Measurements from ENCODE around the gene EPPIN.

Gene EPPIN

DNA sequence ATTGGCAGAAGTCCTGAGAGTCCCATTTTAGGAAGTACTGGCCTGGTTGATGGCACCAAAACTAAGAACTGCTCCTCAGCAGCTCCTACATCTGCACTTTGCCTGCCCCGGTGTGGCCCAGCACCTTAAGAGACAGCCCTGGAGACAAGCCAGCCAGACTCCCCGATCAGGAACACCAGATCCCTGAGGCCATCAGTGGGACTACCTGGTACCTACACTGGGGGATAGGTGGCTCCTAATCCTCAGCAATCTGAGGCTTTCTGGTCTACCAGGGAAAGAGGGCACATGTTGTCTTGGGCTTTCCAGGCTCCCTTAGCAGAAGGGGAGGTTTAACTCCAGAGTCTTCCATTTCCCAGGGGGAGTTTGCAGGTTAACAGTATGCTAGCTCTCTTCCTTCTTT is 7.8 kb downstream of the EPPIN start, which contains the start of gene WFDC6:
TSS of gene WFDC6 (minus strand) at position 101 of the 400 bp plus-strand sequence. CDS start at position 26, 75 bp downstream.
- Histone ChIP-seq H3K4me1 (ENCODE audit: control insufficient read depth, insufficient read depth, low read length, unreplicated experiment) (no peaks in the 10 kb centered on the region), H3K27ac (ENCODE audit: low read depth, low read length) (no peak within 1 kb of the TSS), H3K79me2 (ENCODE audit: control insufficient read depth, insufficient read depth, low read length, unreplicated experiment) (no peaks in the 10 kb centered on the region), H3K4me3 (ENCODE audit: low read depth, low read length) (no peak within 1 kb of the TSS), H3K27me3 (ENCODE audit: insufficient read depth, low read length) (peaks cover 89% of the 10 kb centered on the region), H2AFZ (ENCODE audit: low read length, unreplicated experiment) (no peak within 1 kb of the TSS), H3K36me3 (ENCODE audit: insufficient read depth, low read length) (no peaks in the 10 kb centered on the region)

DNA sequence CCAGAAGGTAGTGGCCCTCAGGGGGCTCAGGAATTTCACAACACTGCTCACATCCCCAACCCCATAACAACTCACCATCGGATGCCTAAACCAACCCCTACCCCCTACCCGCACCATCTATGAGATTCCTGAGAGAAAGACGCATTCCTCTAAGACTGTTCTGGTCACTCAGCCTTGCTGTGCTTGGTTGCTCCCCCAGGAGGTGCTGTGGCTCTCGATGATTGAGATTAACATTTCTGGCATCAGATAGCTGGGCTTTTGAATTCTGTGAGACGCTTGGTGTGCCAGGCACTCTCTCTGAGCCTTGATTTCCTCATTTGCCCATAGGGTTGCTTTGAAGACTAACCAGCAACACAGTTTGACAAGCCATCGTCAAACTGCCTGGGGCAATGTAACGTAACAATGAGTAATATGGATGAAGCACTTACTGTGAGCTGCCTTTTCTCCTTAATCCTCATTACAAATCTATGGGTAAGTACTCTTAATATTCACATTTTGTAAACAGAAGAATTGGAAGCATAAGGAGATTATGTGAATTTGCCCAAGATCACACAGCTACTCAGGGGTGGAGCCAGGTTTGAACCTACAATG is 8.9 kb downstream of the EPPIN start:
- Histone ChIP-seq H3K27me3 (ENCODE audit: insufficient read depth, low read length) (peaks cover 86% of the 10 kb centered on the region), H3K36me3 (ENCODE audit: insufficient read depth, low read length) (no peaks in the 10 kb centered on the region), H3K27ac (ENCODE audit: low read depth, low read length) (no peak overlapping the region), H3K4me1 (ENCODE audit: control insufficient read depth, insufficient read depth, low read length, unreplicated experiment) (no peaks in the 10 kb centered on the region), H2AFZ (ENCODE audit: low read length, unreplicated experiment) (no peak overlapping the region), H3K79me2 (ENCODE audit: control insufficient read depth, insufficient read depth, low read length, unreplicated experiment) (no peaks in the 10 kb centered on the region), H3K4me3 (ENCODE audit: low read depth, low read length) (no peak overlapping the region)

DNA sequence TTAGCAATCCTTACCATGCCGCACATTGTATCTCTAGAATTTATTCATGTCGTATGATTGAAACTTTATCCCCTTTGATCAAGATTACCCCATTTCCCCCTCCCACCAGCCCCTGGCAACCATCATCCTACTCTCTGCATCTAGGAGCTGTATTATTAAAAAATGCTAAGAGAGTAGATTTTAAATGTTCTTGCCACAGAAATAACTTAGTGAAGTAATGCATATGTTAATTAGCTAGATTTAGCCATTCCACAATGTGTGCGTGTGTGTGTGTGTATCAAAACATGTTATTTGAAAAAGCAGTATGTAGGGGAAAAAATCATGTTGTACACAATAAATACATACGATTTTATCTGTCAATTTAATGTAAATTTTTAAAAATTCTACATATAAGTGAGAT is 19.9 kb downstream of the EPPIN start:
- Histone ChIP-seq H3K27ac (ENCODE audit: low read depth, low read length) (no peak overlapping the region), H3K79me2 (ENCODE audit: control insufficient read depth, insufficient read depth, low read length, unreplicated experiment) (no peaks in the 10 kb centered on the region), H3K36me3 (ENCODE audit: insufficient read depth, low read length) (no peaks in the 10 kb centered on the region), H3K4me1 (ENCODE audit: control insufficient read depth, insufficient read depth, low read length, unreplicated experiment) (no peaks in the 10 kb centered on the region), H3K27me3 (ENCODE audit: insufficient read depth, low read length) (peaks cover 59% of the 10 kb centered on the region), H3K4me3 (ENCODE audit: low read depth, low read length) (no peak overlapping the region), H2AFZ (ENCODE audit: low read length, unreplicated experiment) (no peak overlapping the region)

DNA sequence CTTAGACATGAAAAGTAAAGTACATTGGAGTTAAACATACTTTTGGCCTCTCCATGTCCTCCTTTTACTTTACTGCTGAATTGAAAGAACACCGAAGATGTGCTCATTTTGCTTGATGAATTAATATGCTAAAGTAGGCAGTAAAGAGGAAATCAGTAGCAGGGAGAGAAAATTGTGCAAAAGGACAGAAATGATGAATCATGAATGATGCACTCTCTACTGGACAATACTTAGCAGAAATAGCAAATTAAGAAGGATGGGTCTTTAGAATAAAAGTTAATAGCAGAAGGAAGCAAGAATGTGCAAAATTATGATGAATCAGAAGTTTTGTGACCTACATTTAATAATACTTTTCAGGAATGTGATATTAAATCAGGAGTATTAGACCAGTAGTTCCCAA is 23.4 kb downstream of the EPPIN start:
- no peaks in the 10 kb centered on the region for H3K36me3 ChIP-seq (ENCODE audit: insufficient read depth, low read length)
- H3K79me2 ChIP-seq (ENCODE audit: control insufficient read depth, insufficient read depth, low read length, unreplicated experiment) = no peaks in the 10 kb centered on the region
- no peak overlapping the region for H3K27ac ChIP-seq (ENCODE audit: low read depth, low read length)
- H3K27me3 ChIP-seq (ENCODE audit: insufficient read depth, low read length) = peaks cover 57% of the 10 kb centered on the region
- no peak overlapping the region for H2AFZ ChIP-seq (ENCODE audit: low read length, unreplicated experiment)
- no peaks in the 10 kb centered on the region for H3K4me1 ChIP-seq (ENCODE audit: control insufficient read depth, insufficient read depth, low read length, unreplicated experiment)
- H3K4me3 ChIP-seq (ENCODE audit: low read depth, low read length) = no peak overlapping the region

DNA sequence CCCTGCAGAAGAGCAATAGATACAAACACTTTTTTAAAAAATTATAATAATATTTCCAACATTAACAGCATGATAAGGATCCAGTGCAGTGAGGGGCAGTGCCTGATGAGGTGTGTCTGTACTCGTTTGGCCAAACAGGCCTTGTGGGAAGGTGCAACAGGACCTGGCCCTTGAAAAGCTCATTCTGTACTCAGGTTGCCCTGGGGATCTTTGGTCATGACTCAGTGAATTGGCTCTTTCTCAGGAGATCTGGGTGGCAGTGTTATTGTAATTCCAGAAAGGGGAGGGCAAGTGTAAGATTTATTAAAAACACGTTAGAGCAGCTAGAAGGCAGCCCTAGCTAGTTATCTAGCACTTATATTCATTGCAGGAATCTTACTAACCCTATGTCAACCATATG is 28.9 kb downstream of the EPPIN start:
- no peaks in the 10 kb centered on the region for H3K79me2 ChIP-seq (ENCODE audit: control insufficient read depth, insufficient read depth, low read length, unreplicated experiment)
- no peak overlapping the region for H2AFZ ChIP-seq (ENCODE audit: low read length, unreplicated experiment)
- no peaks in the 10 kb centered on the region for H3K4me1 ChIP-seq (ENCODE audit: control insufficient read depth, insufficient read depth, low read length, unreplicated experiment)
- H3K4me3 ChIP-seq (ENCODE audit: low read depth, low read length) = no peak overlapping the region
- no peaks in the 10 kb centered on the region for H3K36me3 ChIP-seq (ENCODE audit: insufficient read depth, low read length)
- H3K27me3 ChIP-seq (ENCODE audit: insufficient read depth, low read length) = peaks cover 57% of the 10 kb centered on the region
- H3K27ac ChIP-seq (ENCODE audit: low read depth, low read length) = no peak overlapping the region

DNA sequence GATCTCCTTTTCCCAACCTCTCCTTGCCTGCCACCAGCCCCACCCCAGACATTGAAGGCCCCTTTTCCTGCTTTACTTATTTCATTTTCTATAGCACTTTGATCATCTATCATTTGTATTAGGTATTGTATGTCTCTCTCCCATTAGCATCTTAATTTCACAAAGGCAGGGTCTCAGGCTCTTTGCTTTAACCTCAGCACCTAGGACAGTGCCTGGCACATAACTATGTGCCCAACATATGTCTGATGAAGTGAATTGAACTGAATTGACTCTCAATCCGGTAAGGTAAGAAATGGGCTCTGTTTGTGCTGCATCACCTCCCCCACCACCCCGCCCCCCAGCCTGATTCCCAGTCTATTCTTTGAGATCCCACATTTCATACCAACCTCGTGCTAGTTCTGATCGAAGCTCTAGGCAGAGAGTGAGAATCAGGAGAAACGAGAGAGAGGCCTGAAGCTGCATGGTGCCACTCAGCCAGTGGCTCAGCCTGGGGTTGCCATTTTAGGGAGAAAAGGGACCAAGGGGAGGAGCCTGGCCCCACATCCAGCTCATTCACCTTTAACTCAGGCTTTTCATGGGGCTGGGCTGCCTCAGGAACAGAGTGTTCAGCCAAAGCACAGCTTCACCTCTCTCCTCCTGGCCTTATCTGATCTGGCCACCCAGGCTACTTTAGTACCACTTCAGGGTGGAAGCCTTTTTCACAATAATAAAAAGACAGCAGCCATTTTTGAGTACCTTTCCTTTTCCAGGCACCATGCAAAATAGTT is 31.9 kb downstream of the EPPIN start, which contains the start of gene SPINT3:
TSS of gene SPINT3 (minus strand) at position 476 of the 767 bp plus-strand sequence. CDS start at position 462, 14 bp downstream.
- no peaks in the 10 kb centered on the region for H3K36me3 ChIP-seq (ENCODE audit: insufficient read depth, low read length)
- no peak within 1 kb of the TSS for H2AFZ ChIP-seq (ENCODE audit: low read length, unreplicated experiment)
- H3K4me3 ChIP-seq (ENCODE audit: low read depth, low read length) = no peak within 1 kb of the TSS
- peaks cover 60% of the 10 kb centered on the region for H3K27me3 ChIP-seq (ENCODE audit: insufficient read depth, low read length)
- H3K4me1 ChIP-seq (ENCODE audit: control insufficient read depth, insufficient read depth, low read length, unreplicated experiment) = peaks cover 3% of the 10 kb centered on the region
- H3K27ac ChIP-seq (ENCODE audit: low read depth, low read length) = no peak within 1 kb of the TSS
- H3K79me2 ChIP-seq (ENCODE audit: control insufficient read depth, insufficient read depth, low read length, unreplicated experiment) = no peaks in the 10 kb centered on the region

DNA sequence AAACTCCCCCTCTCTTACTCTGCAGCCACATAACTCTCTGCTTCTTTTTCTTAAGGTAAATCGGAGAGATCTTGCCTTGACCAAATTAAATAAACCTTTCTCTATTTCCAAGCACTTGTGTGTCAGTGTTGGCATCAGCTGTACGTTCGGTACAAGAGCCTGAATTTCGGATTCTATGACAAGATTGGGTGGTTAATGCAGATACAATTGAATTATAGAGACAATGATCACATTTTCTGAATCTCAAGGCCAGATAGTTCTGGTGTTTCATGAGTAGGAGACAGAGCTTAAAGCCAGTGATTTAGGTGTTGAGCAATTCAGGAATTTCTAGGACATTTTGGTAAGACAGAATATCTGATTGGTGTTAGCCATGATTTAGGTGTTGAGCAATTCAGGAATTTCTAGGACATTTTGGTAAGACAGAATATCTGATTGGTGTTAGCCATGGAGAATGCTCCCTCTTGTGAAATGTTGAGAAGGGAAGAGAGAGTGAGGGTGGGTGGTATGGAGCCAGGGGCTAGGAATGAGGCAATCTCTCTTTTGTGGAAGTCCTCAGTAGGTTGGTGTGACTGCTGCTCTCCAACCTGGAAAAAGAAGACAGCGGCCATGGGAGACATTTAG is 36.8 kb downstream of the EPPIN start:
- Histone ChIP-seq H3K4me3 (ENCODE audit: low read depth, low read length) (no peak overlapping the region), H3K4me1 (ENCODE audit: control insufficient read depth, insufficient read depth, low read length, unreplicated experiment) (peaks cover 3% of the 10 kb centered on the region), H3K27me3 (ENCODE audit: insufficient read depth, low read length) (peaks cover 43% of the 10 kb centered on the region), H3K27ac (ENCODE audit: low read depth, low read length) (no peak overlapping the region), H3K79me2 (ENCODE audit: control insufficient read depth, insufficient read depth, low read length, unreplicated experiment) (no peaks in the 10 kb centered on the region), H2AFZ (ENCODE audit: low read length, unreplicated experiment) (no peak overlapping the region), H3K36me3 (ENCODE audit: insufficient read depth, low read length) (no peaks in the 10 kb centered on the region)

DNA sequence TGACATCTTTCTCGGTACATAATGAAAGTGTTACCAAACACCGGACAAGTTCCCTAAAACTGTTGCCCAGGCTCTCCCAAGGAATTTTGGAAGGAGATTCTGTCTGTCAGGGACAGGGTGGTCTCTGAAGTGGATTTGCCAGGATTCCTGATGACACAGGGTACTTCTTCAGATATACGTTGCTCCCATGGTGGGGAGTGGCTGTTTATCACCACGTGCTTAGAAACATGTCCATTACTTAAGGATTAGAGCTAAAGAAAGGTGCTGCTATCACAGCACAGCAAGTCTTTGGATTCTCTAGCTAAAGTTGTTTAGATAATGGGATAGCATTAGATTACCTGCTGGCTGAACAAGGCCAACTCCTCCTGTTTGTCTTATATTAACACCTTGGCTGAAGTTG is 38.1 kb downstream of the EPPIN start:
- Histone ChIP-seq H3K79me2 (ENCODE audit: control insufficient read depth, insufficient read depth, low read length, unreplicated experiment) (no peaks in the 10 kb centered on the region), H3K4me1 (ENCODE audit: control insufficient read depth, insufficient read depth, low read length, unreplicated experiment) (peaks cover 3% of the 10 kb centered on the region), H3K4me3 (ENCODE audit: low read depth, low read length) (no peak overlapping the region), H3K36me3 (ENCODE audit: insufficient read depth, low read length) (no peaks in the 10 kb centered on the region), H2AFZ (ENCODE audit: low read length, unreplicated experiment) (no peak overlapping the region), H3K27me3 (ENCODE audit: insufficient read depth, low read length) (peaks cover 38% of the 10 kb centered on the region), H3K27ac (ENCODE audit: low read depth, low read length) (no peak overlapping the region)

DNA sequence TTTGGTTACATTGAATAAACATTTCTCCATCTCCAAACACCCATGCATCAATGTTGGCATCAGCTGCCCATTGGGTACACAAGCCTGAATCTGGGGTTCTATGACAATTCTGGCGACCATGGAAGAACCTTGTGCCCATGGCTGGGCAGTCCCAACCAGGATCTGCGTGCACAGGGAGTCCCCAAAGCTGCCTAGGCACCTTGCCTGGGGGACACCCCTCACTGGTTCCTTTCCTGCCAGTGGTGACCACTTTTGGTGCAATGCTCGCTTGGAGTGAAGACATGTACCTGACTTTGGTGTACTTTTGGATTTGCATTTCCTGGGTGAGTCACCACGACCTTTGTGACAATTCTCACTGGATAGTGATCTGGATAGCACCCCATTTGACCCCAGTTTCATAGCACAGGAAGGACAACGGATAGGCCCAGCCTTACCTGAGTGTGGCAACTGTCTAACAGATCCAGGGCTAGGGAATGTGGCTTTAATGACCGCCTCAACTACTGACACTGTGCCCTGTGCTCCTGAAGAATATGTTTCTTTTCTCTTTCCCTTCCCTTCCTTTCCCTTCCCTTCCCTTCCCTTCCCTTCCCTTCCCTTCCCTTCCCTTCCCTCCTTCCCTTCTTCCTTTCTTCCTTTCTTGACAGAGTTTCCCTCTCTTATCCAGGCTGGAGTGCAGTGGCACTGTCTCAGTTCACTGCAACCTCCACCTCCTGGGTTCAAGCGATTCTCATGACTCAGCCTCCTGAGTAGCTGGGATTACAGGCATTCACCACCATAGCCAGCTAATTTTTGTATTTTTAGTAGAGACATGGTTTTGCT is 38.9 kb downstream of the EPPIN start:
- Histone ChIP-seq H3K79me2 (ENCODE audit: control insufficient read depth, insufficient read depth, low read length, unreplicated experiment) (no peaks in the 10 kb centered on the region), H2AFZ (ENCODE audit: low read length, unreplicated experiment) (no peak overlapping the region), H3K4me1 (ENCODE audit: control insufficient read depth, insufficient read depth, low read length, unreplicated experiment) (peaks cover 3% of the 10 kb centered on the region), H3K27me3 (ENCODE audit: insufficient read depth, low read length) (peaks cover 33% of the 10 kb centered on the region), H3K4me3 (ENCODE audit: low read depth, low read length) (no peak overlapping the region), H3K27ac (ENCODE audit: low read depth, low read length) (no peak overlapping the region), H3K36me3 (ENCODE audit: insufficient read depth, low read length) (no peaks in the 10 kb centered on the region)

DNA sequence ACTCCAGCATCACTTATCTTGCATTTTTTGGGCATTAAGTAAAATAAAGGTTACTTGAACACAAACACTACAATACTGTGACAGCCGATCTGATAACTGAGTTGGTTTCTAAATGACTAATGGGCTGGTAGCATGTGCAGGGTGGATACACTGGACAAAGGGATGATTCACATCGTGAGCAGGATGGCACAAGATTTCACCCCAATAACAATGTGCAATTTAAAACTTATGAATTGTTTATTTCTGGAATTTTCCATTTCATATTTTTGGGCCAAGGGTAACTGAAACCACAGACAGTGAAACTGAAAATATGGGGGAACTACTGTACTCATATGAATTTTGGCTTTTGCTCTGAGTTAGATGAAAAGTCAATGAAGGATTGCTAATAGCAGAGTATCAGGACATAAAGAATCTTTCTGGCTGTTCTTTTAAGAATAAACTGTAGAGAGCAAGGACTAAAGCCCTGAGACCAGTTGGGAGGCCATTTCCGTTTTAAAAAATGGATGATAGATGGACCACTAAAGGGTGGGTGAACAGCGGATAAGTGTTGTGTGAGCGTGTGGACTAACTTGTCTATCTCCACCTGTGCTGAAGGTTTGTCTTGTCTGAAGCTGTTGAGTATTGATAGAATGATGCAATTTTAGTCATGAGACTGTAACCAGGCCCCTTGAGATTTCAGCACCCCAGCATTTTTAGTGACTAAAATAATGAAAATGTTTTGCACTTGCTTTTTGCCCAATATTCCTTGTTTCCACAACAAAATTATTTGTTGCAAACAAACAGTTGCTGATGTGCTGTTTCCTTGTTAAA is 40.0 kb downstream of the EPPIN start:
- Histone ChIP-seq H3K4me3 (ENCODE audit: low read depth, low read length) (no peak overlapping the region), H3K27ac (ENCODE audit: low read depth, low read length) (no peak overlapping the region), H3K4me1 (ENCODE audit: control insufficient read depth, insufficient read depth, low read length, unreplicated experiment) (peaks cover 3% of the 10 kb centered on the region), H3K27me3 (ENCODE audit: insufficient read depth, low read length) (peaks cover 33% of the 10 kb centered on the region), H2AFZ (ENCODE audit: low read length, unreplicated experiment) (no peak overlapping the region), H3K36me3 (ENCODE audit: insufficient read depth, low read length) (no peaks in the 10 kb centered on the region), H3K79me2 (ENCODE audit: control insufficient read depth, insufficient read depth, low read length, unreplicated experiment) (no peaks in the 10 kb centered on the region)
